GM18505 (cell line): ENCODE measurements around the gene ZNF619.
"Not testable (repeated sequence)": the region's sequence is repeated elsewhere in the genome, so short reads cannot be mapped to it uniquely, and the experiment has no call there.

Experiments used
- ATAC-seq: cut with Tn5 transposase; IDR thresholded peaks from one replicate; pipeline ENCODE4 v1.9.1; 2021; ENCODE audit not compliant: unreplicated experiment
- POLR2A ChIP-seq: IDR thresholded peaks from 4 replicates; pipeline ENCODE4 v1.6.1; 2011; ENCODE audit warnings: borderline replicate concordance; ENCODE audit not compliant: insufficient read depth, insufficient read length; ENCODE audit errors: extremely low read depth

The ZNF619 gene

DNA sequence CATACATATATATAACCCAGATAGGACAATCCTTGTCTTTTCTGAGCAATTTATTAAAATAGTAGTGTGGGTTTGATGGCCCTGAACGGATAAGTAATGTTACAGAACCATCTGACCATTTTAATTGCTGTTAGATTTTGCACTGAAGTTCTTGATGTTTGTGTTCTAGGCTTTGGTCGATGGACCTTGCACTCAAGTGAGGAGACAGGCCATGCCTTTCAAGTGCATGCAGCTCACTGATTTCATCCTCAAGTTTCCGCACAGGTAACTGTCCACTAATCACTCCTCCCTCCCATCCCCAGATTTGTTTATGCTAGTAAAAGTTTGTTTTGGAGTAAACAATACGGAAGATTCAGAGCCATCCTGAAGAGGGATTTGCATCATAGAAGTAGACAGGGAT is 18.4 kb upstream of the ZNF619 start:
- no peak for ATAC-seq
- TF ChIP-seq POLR2A: no peak

DNA sequence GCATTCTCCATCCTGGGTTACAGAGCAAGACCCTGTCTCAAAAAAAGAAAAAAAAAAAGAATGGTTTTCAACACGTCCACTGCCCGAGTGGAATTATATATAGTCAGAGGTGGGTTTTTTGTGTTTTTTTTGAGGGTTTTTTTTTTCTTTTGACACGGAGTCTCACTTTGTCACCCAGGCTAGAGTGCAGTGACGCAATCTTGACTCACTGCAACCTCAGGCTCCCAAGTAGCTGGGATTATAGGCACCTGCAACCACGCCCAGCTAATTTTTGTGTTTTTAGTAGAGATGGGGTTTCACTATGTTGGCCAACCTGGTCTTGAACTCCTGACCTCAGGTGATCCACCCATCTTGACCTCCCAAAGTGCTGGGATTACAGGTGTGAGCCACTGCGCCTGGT is 16.4 kb upstream of the ZNF619 start:
- ATAC-seq: not testable (repeated sequence)

DNA sequence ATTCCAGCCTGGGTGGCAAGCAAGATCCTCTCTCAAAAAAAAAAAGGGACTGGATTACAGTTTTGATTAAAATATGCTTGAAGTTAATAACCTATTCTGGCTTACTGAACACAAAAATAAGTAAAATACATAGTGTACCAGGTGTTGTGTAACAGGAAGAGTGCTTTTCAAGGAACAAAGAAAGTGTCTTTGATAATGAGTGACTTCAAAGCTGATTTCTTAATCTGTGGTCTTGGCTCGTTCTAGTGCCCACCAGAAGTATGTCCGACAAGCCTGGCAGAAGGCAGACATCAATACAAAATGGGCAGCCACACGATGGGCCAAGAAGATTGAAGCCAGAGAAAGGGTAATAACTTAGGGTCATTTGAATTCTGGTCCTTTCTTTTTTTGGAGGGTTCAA is 15.8 kb upstream of the ZNF619 start:
- no peak for TF ChIP-seq POLR2A
- ATAC-seq: no peak

DNA sequence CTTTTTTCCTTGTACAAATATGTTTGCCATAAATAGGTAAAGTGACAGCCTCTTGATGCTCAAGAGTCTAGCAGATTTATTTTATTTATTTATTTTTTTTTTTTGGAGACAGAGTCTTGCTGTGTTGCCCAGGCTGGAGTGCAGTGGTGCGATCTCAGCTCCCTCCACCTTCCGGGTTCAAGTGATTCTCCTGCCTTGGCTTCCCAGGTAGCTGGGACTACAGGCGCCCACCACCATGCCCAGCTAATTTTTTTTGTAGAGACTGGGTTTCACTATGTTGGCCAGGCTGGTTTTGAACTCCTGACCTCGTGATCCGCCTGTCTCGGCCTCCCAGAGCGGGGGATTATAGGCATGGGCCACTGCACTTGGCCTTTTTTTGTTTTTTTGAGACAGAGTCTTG is 14.1 kb upstream of the ZNF619 start:
- ATAC-seq: not testable (repeated sequence)

DNA sequence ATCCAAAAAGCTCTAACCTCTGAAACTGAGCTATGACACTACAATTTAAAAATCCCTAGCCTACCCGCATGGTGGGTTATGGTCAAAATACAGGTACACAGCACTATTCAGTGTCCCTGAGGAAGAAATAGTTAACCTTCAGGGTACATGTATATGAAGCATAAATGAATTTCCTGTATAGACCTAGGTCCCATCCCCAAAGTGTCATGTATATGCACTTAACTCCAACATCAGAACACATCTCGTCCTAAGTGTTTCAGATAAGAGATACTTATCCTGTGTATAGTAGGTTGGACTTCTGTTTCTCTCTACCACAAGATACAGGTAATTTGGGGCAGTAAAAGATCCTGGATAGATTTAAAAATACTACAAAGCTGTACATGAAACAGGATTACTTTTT is 13.3 kb upstream of the ZNF619 start:
- no peak for TF ChIP-seq POLR2A
- ATAC-seq: no peak

DNA sequence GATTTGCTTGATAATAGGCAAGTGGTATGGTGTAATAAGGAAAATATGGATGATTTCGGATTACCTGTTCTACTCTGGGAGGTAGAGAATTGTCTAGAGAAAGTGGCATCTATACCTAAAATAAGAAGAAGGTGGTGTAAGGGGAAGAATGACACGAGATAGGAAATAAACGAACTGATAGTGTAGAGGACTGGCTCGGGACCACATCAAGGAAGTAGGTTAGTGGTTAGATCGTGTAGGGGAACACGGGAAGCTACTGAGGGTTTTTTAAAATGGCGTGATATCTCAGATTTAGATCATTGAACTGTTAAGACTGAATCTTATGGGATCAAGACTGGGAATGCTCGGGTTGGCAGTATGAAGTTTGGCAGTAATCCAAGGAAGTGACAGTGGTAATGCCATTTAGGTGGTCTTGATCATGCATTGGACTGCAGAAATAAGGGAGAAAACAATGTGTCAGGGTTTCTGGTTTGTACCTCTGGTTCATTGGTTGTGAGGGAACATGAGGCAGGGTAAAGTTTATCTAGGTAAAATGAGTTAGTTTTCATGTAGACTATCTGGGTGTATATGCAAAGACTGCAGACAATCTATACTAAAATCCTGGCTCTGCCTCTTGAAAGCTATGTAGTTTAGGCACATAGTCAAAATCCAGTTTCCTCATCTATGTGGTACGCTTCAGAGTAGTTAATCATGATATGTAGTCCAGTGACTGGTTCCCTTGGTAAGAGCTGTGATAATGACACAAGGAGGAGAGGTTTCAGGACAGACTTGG is 12.4 kb upstream of the ZNF619 start:
- no peak for ATAC-seq
- no peak for TF ChIP-seq POLR2A

DNA sequence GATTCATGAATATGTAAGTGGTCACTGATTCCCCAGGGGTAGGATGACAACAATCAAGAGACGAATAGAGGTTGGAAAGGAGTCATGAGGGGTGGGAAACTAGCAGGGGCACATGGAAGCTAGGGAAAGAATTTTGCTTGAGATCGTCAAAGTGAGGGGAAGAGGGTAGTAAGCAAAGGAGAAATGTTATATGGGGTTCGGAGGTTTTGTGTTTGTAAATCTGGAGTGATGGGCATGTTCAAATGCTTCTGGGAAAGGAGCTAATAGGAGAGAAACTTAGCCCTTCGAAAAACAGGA is 11.9 kb upstream of the ZNF619 start:
- no peak for TF ChIP-seq POLR2A
- no peak for ATAC-seq

DNA sequence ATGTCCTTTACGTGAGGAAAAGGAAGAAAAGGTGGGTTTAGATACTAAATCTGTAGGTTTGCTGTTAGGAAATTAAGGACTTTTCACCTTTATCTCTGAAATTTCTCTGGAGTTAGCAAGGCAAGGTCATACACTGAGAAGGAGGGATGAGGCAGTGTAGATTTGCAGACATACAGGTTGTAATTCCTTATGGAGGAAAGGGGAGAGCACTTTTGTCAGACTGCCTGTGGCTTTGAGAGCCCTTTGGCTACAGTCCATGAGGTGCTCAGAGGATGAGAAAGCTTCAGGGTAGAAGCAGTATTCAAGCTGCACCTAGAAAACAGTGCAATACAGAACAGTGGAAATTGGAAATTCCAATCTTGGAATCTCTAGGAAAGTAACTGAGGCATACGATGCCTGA is 11.5 kb upstream of the ZNF619 start:
- no peak for TF ChIP-seq POLR2A
- no peak for ATAC-seq

DNA sequence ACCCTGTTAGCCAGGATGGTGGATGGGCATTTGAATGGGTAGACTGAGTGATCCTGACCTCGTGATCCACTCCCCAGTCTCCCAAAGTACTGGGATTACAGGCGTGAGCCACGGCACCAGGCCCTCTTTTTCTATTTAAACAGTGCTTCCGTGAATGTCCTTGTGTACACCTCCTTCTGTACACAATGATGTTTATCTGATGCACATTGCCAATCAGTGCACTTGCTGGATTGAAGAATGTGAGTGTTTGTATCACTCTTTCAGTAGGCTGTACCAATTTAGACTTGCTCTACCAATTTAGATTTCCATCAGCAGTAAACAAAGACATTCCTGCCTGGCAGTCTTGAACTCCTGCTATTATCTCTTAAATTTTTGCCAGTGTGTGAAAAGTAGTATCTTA is 8.9 kb upstream of the ZNF619 start:
- no peak for TF ChIP-seq POLR2A
- ATAC-seq: no peak

DNA sequence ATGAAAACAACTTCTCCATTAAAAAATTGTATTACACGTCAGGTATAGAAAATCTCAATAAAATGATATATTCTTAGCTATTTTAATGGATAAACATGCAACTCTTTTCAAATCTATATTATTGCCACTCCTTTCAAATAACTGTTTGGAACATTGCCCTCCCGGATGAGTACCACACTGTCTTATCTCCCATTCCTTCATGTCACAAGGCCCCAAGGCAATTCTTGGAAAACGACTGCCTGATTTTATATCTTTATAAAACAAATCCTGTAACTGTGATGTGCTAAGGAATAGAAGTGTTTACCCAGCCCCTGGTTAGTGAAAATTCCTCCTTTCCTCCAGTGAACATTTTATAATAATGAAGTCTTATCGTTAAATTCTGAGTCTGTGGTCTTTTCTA is 6.2 kb upstream of the ZNF619 start:
- no peak for ATAC-seq
- TF ChIP-seq POLR2A: no peak

DNA sequence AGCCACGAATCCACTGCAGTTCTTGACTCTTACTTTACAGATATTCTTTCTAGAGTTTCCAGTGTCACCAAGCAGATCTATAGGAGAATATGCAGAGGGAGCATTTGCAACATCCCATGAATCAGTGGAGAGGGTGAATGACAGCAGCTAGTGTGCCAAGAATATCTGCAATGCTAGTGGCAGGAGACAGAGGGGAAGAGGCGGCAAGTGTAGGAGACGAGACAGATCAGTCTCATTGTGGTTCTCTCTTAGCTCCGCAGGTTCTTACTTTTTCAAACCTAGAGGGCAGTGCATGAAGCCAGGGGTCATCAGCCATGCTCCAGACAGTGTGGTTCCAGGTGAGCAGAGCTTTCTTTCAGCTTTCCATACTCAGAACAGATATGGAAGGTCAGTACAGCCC is 744 bp downstream of the ZNF619 start:
- no peak for TF ChIP-seq POLR2A
- ATAC-seq: no peak

DNA sequence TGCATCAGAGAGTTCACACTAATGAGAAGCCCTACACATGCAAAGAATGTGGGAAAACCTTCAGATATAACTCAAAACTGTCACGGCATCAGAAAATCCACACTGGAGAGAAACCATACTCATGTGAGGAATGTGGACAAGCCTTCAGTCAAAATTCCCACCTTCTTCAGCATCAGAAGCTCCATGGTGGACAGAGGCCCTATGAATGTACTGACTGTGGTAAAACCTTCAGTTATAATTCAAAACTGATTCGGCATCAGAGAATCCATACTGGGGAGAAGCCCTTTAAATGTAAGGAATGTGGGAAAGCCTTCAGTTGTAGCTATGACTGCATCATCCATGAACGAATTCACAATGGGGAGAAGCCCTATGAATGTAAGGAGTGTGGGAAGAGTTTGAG is 10.2 kb downstream of the ZNF619 start:
- ATAC-seq: no peak
- TF ChIP-seq POLR2A: no peak

DNA sequence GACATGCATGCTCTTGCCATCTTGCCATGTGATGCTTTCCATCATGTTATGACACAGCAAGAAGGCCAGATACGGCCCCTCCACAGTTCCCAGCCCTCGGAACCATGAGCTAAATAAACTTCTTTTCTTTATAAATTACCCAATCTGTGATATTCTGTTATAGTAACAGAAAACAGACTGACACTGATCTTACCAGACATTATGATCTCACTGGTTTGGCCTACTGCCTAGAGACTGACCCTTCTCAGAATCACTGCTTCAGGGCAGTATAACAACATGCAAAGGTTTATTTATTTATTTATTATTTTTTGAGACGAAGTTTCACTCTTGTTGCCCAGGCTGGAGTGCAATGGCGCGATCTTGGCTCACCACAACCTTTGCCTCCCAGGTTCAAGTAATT is 14.0 kb downstream of the ZNF619 start:
- no peak for TF ChIP-seq POLR2A
- no peak for ATAC-seq

DNA sequence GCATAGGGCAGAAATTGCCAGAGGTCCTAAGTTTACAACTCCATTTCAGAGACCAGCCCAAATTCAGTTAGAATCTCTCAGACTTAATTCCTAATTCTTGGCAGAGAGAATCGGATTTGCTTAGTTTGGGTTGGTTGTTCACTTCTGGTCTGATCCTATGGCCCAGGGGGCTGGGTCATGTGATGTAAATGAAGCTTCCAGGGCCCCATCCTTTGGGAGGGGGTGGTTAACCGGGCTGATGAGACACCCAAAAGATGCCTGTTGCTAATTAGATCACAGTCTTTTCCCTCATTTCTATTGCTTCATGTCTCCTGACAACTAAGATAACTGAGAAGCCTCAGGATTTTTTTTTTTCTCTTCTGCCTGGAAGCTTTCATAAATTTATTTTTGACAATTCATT is 17.8 kb downstream of the ZNF619 start:
- no peak for TF ChIP-seq POLR2A
- ATAC-seq: no peak

DNA sequence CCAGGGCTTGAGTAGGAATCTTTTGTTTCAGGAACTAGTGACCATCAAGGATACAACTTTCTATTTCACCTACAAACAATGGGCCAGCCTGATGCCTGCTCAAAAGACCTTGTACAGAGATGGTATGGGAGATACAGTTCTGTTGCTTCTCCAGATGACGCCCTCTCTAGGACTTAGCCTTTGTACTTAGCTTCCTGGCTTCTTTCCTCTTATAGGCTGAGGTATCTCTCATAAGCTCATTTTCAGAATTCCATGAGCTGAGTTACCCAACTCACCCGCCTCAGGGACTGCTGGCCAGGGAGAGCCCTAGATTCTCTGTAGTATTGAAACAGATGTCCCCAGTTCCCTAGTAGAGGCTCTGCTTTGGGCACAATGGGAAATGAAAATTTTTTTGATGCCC is 20.4 kb downstream of the ZNF619 start:
- ATAC-seq: no peak
- no peak for TF ChIP-seq POLR2A
